ENCODE data around the gene ARHGAP9.

DNA sequence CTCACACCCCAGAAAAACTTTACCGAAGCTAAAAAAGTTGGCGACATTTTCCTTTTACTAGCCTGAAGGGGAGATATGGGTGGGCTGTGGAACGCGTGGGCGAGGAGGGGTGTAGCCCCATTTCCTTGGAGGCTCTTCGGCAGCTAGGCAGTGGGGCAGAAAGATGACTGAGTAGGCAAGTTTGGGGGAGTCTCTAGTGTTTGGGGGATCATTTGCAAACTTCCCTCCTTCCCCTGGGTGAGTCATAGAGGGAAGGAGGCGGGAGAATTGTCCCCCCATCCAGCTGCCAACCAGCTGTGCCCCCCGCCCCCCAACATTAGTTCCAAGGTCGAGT lies 17.8 kb downstream of the ARHGAP9 start:
- TF ChIP-seq, protein P1, sequence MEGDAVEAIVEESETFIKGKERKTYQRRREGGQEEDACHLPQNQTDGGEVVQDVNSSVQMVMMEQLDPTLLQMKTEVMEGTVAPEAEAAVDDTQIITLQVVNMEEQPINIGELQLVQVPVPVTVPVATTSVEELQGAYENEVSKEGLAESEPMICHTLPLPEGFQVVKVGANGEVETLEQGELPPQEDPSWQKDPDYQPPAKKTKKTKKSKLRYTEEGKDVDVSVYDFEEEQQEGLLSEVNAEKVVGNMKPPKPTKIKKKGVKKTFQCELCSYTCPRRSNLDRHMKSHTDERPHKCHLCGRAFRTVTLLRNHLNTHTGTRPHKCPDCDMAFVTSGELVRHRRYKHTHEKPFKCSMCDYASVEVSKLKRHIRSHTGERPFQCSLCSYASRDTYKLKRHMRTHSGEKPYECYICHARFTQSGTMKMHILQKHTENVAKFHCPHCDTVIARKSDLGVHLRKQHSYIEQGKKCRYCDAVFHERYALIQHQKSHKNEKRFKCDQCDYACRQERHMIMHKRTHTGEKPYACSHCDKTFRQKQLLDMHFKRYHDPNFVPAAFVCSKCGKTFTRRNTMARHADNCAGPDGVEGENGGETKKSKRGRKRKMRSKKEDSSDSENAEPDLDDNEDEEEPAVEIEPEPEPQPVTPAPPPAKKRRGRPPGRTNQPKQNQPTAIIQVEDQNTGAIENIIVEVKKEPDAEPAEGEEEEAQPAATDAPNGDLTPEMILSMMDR (IDR thresholded peaks at IDR 0.05), result no peak
- no peak for TF ChIP-seq POLR2A (IDR thresholded peaks at IDR 0.05)
